Activated naive CD4-positive, alpha-beta T cell treated with anti-CD3 and anti-CD28 coated beads, Interleukin-2, amount 50 U/mL, for 24 hours (primary cell): ENCODE data around the gene GPC3.

ENCODE experiments used
- H3K27ac Mint-ChIP-seq: one replicate; pipeline ENCODE4 v1.8.0; 2021; ENCODE audit warnings: mild to moderate bottlenecking, mixed read lengths
- H3K27me3 Mint-ChIP-seq: one replicate; pipeline ENCODE4 v1.8.0; 2021; ENCODE audit warnings: mixed read lengths
- H3K36me3 Mint-ChIP-seq: one replicate; pipeline ENCODE4 v1.8.0; 2021; ENCODE audit warnings: mixed read lengths
- H3K4me1 Mint-ChIP-seq: one replicate; pipeline ENCODE4 v1.8.0; 2021; ENCODE audit warnings: mixed read lengths
- H3K4me3 Mint-ChIP-seq: one replicate; pipeline ENCODE4 v1.8.0; 2021; ENCODE audit warnings: mild to moderate bottlenecking, mixed read lengths
- H3K9me3 Mint-ChIP-seq: one replicate; pipeline ENCODE4 v1.8.0; 2021; ENCODE audit warnings: mixed read lengths

The GPC3 gene

GRCh38 chrX:133983974-133984845, 1.2 kb downstream of the GPC3 start:
- Mint-ChIP-seq H3K36me3 (no peaks in the 10 kb centered on the region), H3K9me3 (no peaks in the 10 kb centered on the region), H3K27ac (no peak overlapping the region), H3K4me3 (peak overlapping the region; percentile 55), H3K4me1 (peaks cover 7% of the 10 kb centered on the region), H3K27me3 (peaks cover 8% of the 10 kb centered on the region)

GRCh38 chrX:133983256-133983973, 2.0 kb downstream of the GPC3 start:
- H3K27ac Mint-ChIP-seq = no peak overlapping the region
- H3K4me3 Mint-ChIP-seq = no peak overlapping the region
- H3K9me3 Mint-ChIP-seq = no peaks in the 10 kb centered on the region

GRCh38 chrX:133981924-133982323, 3.5 kb downstream of the GPC3 start:
- Mint-ChIP-seq H3K27ac (no peak overlapping the region), H3K4me1 (peaks cover 7% of the 10 kb centered on the region), H3K27me3 (peaks cover 8% of the 10 kb centered on the region), H3K36me3 (no peaks in the 10 kb centered on the region), H3K9me3 (no peaks in the 10 kb centered on the region), H3K4me3 (no peak overlapping the region)

More at GRCh38 chrX:133983256-133983973, 2.0 kb downstream of the GPC3 start:
- peaks cover 7% of the 10 kb centered on the region for H3K4me1 Mint-ChIP-seq
- H3K27me3 Mint-ChIP-seq = peaks cover 8% of the 10 kb centered on the region
- no peaks in the 10 kb centered on the region for H3K36me3 Mint-ChIP-seq

- H3K27me3 Mint-ChIP-seq = peaks cover 8% of the 10 kb centered on the region
- peaks cover 6% of the 10 kb centered on the region for H3K4me1 Mint-ChIP-seq
- H3K27ac Mint-ChIP-seq = no peak overlapping the region
- H3K9me3 Mint-ChIP-seq = no peaks in the 10 kb centered on the region
- no peaks in the 10 kb centered on the region for H3K36me3 Mint-ChIP-seq
- no peak overlapping the region for H3K4me3 Mint-ChIP-seq
Observed at GRCh38 chrX:133980832-133981588, 4.4 kb downstream of the GPC3 start.

GRCh38 chrX:133980406-133980805, 5.0 kb downstream of the GPC3 start:
- peaks cover 4% of the 10 kb centered on the region for H3K4me1 Mint-ChIP-seq
- no peaks in the 10 kb centered on the region for H3K36me3 Mint-ChIP-seq
- H3K27ac Mint-ChIP-seq = no peak overlapping the region
- H3K27me3 Mint-ChIP-seq = peaks cover 8% of the 10 kb centered on the region
- H3K9me3 Mint-ChIP-seq = no peaks in the 10 kb centered on the region
- H3K4me3 Mint-ChIP-seq = no peak overlapping the region

GRCh38 chrX:133979641-133980230, 5.7 kb downstream of the GPC3 start:
- H3K9me3 Mint-ChIP-seq = no peaks in the 10 kb centered on the region

GRCh38 chrX:133973704-133974103, 11.7 kb downstream of the GPC3 start:
- Mint-ChIP-seq H3K4me3 (no peak overlapping the region), H3K4me1 (no peaks in the 10 kb centered on the region), H3K9me3 (no peaks in the 10 kb centered on the region), H3K27me3 (no peaks in the 10 kb centered on the region), H3K27ac (no peak overlapping the region), H3K36me3 (no peaks in the 10 kb centered on the region)

More at GRCh38 chrX:133979641-133980230, 5.7 kb downstream of the GPC3 start:
- H3K4me3 Mint-ChIP-seq = no peak overlapping the region
- peaks cover 4% of the 10 kb centered on the region for H3K4me1 Mint-ChIP-seq
- H3K27ac Mint-ChIP-seq = no peak overlapping the region
- H3K36me3 Mint-ChIP-seq = no peaks in the 10 kb centered on the region
- peaks cover 8% of the 10 kb centered on the region for H3K27me3 Mint-ChIP-seq

GRCh38 chrX:133972916-133973315, 12.5 kb downstream of the GPC3 start:
- Mint-ChIP-seq H3K9me3 (no peaks in the 10 kb centered on the region), H3K4me3 (no peak overlapping the region), H3K27ac (no peak overlapping the region), H3K27me3 (no peaks in the 10 kb centered on the region), H3K4me1 (no peaks in the 10 kb centered on the region), H3K36me3 (no peaks in the 10 kb centered on the region)

GRCh38 chrX:133971586-133971985, 13.8 kb downstream of the GPC3 start:
- H3K4me1 Mint-ChIP-seq = no peaks in the 10 kb centered on the region
- no peaks in the 10 kb centered on the region for H3K9me3 Mint-ChIP-seq
- H3K36me3 Mint-ChIP-seq = no peaks in the 10 kb centered on the region
- H3K27me3 Mint-ChIP-seq = no peaks in the 10 kb centered on the region
- no peak overlapping the region for H3K27ac Mint-ChIP-seq
- H3K4me3 Mint-ChIP-seq = no peak overlapping the region

GRCh38 chrX:133970076-133970475, 15.3 kb downstream of the GPC3 start:
- Mint-ChIP-seq H3K9me3 (no peaks in the 10 kb centered on the region), H3K27ac (no peak overlapping the region), H3K36me3 (no peaks in the 10 kb centered on the region), H3K4me3 (no peak overlapping the region), H3K4me1 (peaks cover 3% of the 10 kb centered on the region), H3K27me3 (no peaks in the 10 kb centered on the region)

GRCh38 chrX:133969191-133969590, 16.2 kb downstream of the GPC3 start:
- H3K4me3 Mint-ChIP-seq = no peak overlapping the region
- no peaks in the 10 kb centered on the region for H3K27me3 Mint-ChIP-seq

GRCh38 chrX:133968109-133968508, 17.3 kb downstream of the GPC3 start:
- H3K4me1 Mint-ChIP-seq = peaks cover 7% of the 10 kb centered on the region
- H3K27ac Mint-ChIP-seq = no peak overlapping the region
- H3K4me3 Mint-ChIP-seq = no peak overlapping the region
- H3K9me3 Mint-ChIP-seq = no peaks in the 10 kb centered on the region
- no peaks in the 10 kb centered on the region for H3K36me3 Mint-ChIP-seq
- H3K27me3 Mint-ChIP-seq = no peaks in the 10 kb centered on the region

More at GRCh38 chrX:133969191-133969590, 16.2 kb downstream of the GPC3 start:
- Mint-ChIP-seq H3K4me1 (peaks cover 7% of the 10 kb centered on the region), H3K9me3 (no peaks in the 10 kb centered on the region), H3K36me3 (no peaks in the 10 kb centered on the region), H3K27ac (no peak overlapping the region)

GRCh38 chrX:133966199-133966598, 19.2 kb downstream of the GPC3 start:
- peaks cover 7% of the 10 kb centered on the region for H3K4me1 Mint-ChIP-seq
- no peaks in the 10 kb centered on the region for H3K9me3 Mint-ChIP-seq
- no peak overlapping the region for H3K4me3 Mint-ChIP-seq

GRCh38 chrX:133965321-133965720, 20.1 kb downstream of the GPC3 start:
- Mint-ChIP-seq H3K9me3 (no peaks in the 10 kb centered on the region), H3K4me3 (no peak overlapping the region), H3K27ac (no peak overlapping the region), H3K4me1 (peaks cover 7% of the 10 kb centered on the region), H3K36me3 (no peaks in the 10 kb centered on the region), H3K27me3 (no peaks in the 10 kb centered on the region)

More at GRCh38 chrX:133966199-133966598, 19.2 kb downstream of the GPC3 start:
- Mint-ChIP-seq H3K27me3 (no peaks in the 10 kb centered on the region), H3K27ac (no peak overlapping the region), H3K36me3 (no peaks in the 10 kb centered on the region)

- Mint-ChIP-seq H3K9me3 (no peaks in the 10 kb centered on the region), H3K27ac (no peak overlapping the region)
Observed at GRCh38 chrX:133961046-133961445, 24.3 kb downstream of the GPC3 start.

More at GRCh38 chrX:133961046-133961445, 24.3 kb downstream of the GPC3 start:
- H3K4me1 Mint-ChIP-seq = peaks cover 7% of the 10 kb centered on the region
- no peaks in the 10 kb centered on the region for H3K27me3 Mint-ChIP-seq
- no peak overlapping the region for H3K4me3 Mint-ChIP-seq
- H3K36me3 Mint-ChIP-seq = no peaks in the 10 kb centered on the region
